DOHH2 (cell line): ENCODE measurements around the gene STUM.

Experiments
- H3F3A ChIP-seq: fragments of 200-600 bp; sonication (generic), shearing (Covaris generic); 2 replicates; pipeline ENCODE4 v1.6.0; 2016; ENCODE audit warnings: antibody characterized with exemption, mild to moderate bottlenecking; ENCODE audit not compliant: control insufficient read depth, insufficient read depth
- H3K27ac ChIP-seq: fragments of 200-600 bp; sonication (generic); 2 replicates; pipeline ENCODE4 v1.5.1; 2014; ENCODE audit warnings: low read depth, mild to moderate bottlenecking, low read length, moderate library complexity
- H3K27me3 ChIP-seq: fragments of 200-600 bp; sonication (generic); 2 replicates; pipeline ENCODE4 v1.6.1; 2014; ENCODE audit warnings: mild to moderate bottlenecking, low read length, mixed read lengths; ENCODE audit not compliant: control insufficient read depth
- H3K36me3 ChIP-seq: fragments of 200-600 bp; sonication (generic); 2 replicates; pipeline ENCODE4 v1.6.1; 2014; ENCODE audit warnings: mild to moderate bottlenecking, low read length, moderate library complexity, mixed read lengths; ENCODE audit not compliant: control insufficient read depth
- H3K4me1 ChIP-seq: fragments of 200-600 bp; sonication (generic); 2 replicates; pipeline ENCODE4 v1.6.1; 2014; ENCODE audit warnings: mild to moderate bottlenecking, low read length, mixed read lengths; ENCODE audit not compliant: control insufficient read depth
- H3K4me2 ChIP-seq: fragments of 200-600 bp; sonication (generic); 2 replicates; pipeline ENCODE4 v1.6.0; 2014; ENCODE audit warnings: mild to moderate bottlenecking, low read length, moderate library complexity
- H3K4me3 ChIP-seq: fragments of 200-600 bp; sonication (generic); 2 replicates; pipeline ENCODE4 v1.5.1; 2014; ENCODE audit warnings: mild to moderate bottlenecking, low read length, mixed read lengths
- H3K79me2 ChIP-seq: fragments of 200-600 bp; sonication (generic); 2 replicates; pipeline ENCODE4 v1.6.1; 2014; ENCODE audit warnings: mild to moderate bottlenecking, low read length, mixed read lengths; ENCODE audit not compliant: control insufficient read depth
- H3K9me2 ChIP-seq: fragments of 200-600 bp; sonication (generic); replicated peaks from 2 replicates; pipeline ENCODE4 v1.6.1; 2014; ENCODE audit warnings: mild to moderate bottlenecking, low read length, mixed read lengths; ENCODE audit not compliant: control insufficient read depth
- H3K9me3 ChIP-seq: fragments of 200-600 bp; sonication (generic); 2 replicates; pipeline ENCODE4 v1.6.1; 2014; ENCODE audit warnings: antibody characterized with exemption, low read length, mixed read lengths; ENCODE audit not compliant: control insufficient read depth, insufficient read depth
- H4K20me1 ChIP-seq: fragments of 200-600 bp; sonication (generic); 2 replicates; pipeline ENCODE4 v1.6.0; 2014; ENCODE audit warnings: low read depth, mild to moderate bottlenecking, antibody characterized with exemption, low read length, moderate library complexity; ENCODE audit not compliant: control insufficient read depth, insufficient read depth
- EZH2phosphoT487 ChIP-seq: fragments of 200-600 bp; sonication (generic); IDR thresholded peaks from 2 replicates; pipeline ENCODE4 v1.6.1; 2017; ENCODE audit warnings: borderline replicate concordance, mild to moderate bottlenecking, antibody characterized with exemption, low read length, moderate library complexity, mixed read lengths
- TF ChIP-seq, protein P1 (sequence below): fragments of 200-600 bp; sonication (generic); IDR thresholded peaks from one replicate; pipeline ENCODE4 v1.5.1; 2014; ENCODE audit warnings: antibody characterized with exemption, mild to moderate bottlenecking, low read depth, low read length; ENCODE audit not compliant: poor library complexity, severe bottlenecking

STUM gene

DNA sequence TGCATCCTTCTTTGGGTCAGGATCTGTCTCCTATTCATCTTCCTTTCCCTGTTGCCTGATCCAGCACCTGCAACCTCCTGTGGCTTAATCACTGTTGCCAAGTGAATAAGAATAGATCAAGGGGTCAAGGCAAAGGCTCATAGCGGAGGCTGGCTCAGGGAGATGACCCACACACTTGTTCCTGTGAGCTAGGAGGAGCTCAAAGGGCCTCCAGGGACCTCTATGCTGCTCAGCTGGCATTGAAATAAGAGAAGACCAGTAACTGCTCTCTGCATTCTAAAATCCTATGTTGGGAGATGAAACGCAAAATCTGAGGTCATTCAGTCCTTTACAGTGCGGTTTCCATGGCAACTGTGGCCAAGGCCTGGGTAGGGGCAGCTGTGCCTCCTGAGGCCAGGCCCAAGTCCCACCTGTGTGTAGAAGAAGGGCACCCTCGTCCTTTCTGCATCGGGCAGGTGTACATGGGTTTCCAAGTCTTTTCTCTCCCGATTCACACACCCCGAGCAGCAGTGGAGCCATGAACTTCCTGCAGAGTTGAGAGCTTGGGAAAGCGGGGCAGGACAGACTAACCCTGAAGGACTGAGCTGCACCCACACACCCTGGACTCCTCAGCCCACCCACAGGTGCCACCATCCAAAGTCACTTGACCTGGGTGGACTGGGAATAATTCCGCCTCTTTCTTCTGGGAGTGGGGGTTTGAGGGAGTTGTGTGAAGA lies 27.8 kb upstream of the STUM start:
- H3K4me3 ChIP-seq = no peak overlapping the region
- no peaks in the 10 kb centered on the region for H3F3A ChIP-seq
- no peak overlapping the region for H3K4me2 ChIP-seq
- H3K27ac ChIP-seq = no peak overlapping the region
- no peaks in the 10 kb centered on the region for H3K9me2 ChIP-seq
- H3K9me3 ChIP-seq = no peaks in the 10 kb centered on the region
- TF ChIP-seq EZH2phosphoT487 = no peak
- TF ChIP-seq, protein P1, sequence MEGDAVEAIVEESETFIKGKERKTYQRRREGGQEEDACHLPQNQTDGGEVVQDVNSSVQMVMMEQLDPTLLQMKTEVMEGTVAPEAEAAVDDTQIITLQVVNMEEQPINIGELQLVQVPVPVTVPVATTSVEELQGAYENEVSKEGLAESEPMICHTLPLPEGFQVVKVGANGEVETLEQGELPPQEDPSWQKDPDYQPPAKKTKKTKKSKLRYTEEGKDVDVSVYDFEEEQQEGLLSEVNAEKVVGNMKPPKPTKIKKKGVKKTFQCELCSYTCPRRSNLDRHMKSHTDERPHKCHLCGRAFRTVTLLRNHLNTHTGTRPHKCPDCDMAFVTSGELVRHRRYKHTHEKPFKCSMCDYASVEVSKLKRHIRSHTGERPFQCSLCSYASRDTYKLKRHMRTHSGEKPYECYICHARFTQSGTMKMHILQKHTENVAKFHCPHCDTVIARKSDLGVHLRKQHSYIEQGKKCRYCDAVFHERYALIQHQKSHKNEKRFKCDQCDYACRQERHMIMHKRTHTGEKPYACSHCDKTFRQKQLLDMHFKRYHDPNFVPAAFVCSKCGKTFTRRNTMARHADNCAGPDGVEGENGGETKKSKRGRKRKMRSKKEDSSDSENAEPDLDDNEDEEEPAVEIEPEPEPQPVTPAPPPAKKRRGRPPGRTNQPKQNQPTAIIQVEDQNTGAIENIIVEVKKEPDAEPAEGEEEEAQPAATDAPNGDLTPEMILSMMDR = no peak
- 0 out of 2 replicates have a peak, but pooled peaks cover 4% of the 10 kb centered on the region for H3K27me3 ChIP-seq
- H4K20me1 ChIP-seq = no peaks in the 10 kb centered on the region
- no peaks in the 10 kb centered on the region for H3K79me2 ChIP-seq
- no peaks in the 10 kb centered on the region for H3K4me1 ChIP-seq
- no peaks in the 10 kb centered on the region for H3K36me3 ChIP-seq

DNA sequence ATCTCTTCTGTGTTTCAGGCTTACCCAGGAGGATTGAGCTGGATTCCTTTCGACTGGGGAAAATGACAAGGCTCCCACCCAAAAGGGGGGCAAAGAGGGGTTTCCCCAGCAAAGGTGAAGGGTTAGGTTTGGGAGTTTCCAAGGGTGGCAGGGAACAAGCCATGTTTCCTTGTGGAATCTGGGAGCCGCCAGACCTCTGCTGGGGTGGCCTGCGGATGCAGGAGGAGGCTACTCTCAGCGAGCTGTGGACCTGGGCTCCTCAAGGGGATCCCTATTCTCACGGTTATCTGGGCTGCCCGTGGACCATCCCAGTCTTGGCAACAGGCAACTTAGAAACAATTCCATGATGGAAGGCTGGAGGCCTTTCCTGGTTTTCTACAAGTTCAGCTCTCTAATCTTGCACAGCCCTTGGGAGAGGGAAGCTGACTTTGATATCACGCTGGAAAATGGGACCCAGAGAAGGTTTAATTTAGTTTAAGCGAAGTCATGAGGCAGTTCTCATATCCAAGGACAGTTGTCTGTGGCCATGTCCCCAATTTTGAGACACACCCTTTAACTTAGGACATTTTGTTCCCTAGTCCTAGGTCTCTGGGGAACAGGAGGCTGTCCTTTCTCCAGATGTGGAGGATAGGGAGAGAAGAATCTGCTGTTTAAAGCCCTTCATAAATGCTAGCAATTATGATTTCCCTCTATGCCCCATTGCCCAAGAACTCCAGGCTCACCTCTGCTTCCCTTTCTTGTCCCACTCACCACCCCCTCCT lies 24.7 kb upstream of the STUM start:
- no peak overlapping the region for H3K4me2 ChIP-seq

DNA sequence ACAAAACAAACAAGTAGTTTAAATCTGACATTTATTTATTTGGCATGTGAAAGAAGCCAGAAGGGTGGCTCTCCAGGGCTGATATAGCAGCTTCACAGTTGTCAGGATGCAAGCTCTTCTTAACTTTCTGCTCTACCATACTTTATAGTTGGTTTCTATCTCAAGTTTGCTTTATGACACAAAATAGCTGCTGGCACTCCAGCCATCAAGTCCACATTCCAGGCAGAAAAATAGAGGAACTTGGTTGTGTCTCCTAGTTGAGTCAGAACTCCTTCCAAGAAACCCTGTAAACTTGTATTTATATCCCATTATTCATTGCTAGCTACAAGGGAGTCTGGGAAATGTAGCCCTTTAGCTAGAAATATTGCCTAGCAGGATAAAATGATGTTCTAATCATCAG lies 24.0 kb upstream of the STUM start:
- Histone ChIP-seq H3K27me3 (no peaks in the 10 kb centered on the region), H3F3A (no peaks in the 10 kb centered on the region), H3K36me3 (no peaks in the 10 kb centered on the region), H3K9me2 (no peaks in the 10 kb centered on the region), H3K9me3 (no peaks in the 10 kb centered on the region), H4K20me1 (no peaks in the 10 kb centered on the region), H3K4me1 (peaks cover 10% of the 10 kb centered on the region), H3K27ac (no peak overlapping the region), H3K4me3 (no peak overlapping the region), H3K4me2 (no peak overlapping the region), H3K79me2 (no peaks in the 10 kb centered on the region)
- TF ChIP-seq, protein P1 = no peak
- no peak for TF ChIP-seq EZH2phosphoT487

More for the DNA sequence above, 24.7 kb upstream of the STUM start:
- no peaks in the 10 kb centered on the region for H3F3A ChIP-seq
- no peaks in the 10 kb centered on the region for H3K9me3 ChIP-seq
- no peaks in the 10 kb centered on the region for H3K79me2 ChIP-seq
- no peaks in the 10 kb centered on the region for H4K20me1 ChIP-seq
- no peak overlapping the region for H3K4me3 ChIP-seq
- no peaks in the 10 kb centered on the region for H3K27me3 ChIP-seq
- TF ChIP-seq EZH2phosphoT487 = no peak
- TF ChIP-seq, protein P1 = no peak
- no peaks in the 10 kb centered on the region for H3K36me3 ChIP-seq
- H3K4me1 ChIP-seq = peaks cover 10% of the 10 kb centered on the region
- H3K9me2 ChIP-seq = no peaks in the 10 kb centered on the region
- no peak overlapping the region for H3K27ac ChIP-seq
